Tibial nerve (tissue), 4 donors: Measurements from ENCODE around the gene AMACR. TPM values are rescaled to one million over a fixed set of nuclear protein-coding genes. Genes with fewer than 3 reads are reported as not detected.

ENCODE experiments used
- DNase-seq, 2 donors: peaks; one replicate each; pipeline ENCODE4 v3.0.0-alpha.2; 2019; ENCODE audit warnings: low spot score in 2 of 2
- H3K27ac ChIP-seq, 4 donors: fragments of 200-600 bp; sonication (generic) in 3 of 4; one replicate each; pipeline ENCODE4 v1.5.1; 2017 to 2019; ENCODE audit warnings: mild to moderate bottlenecking in 1 of 4
- H3K27me3 ChIP-seq, 2 donors: fragments of 200-600 bp; sonication (generic) in 1 of 2; one replicate each; pipeline versions ENCODE4 v1.5.1 to v1.6.0; 2017 to 2019
- H3K36me3 ChIP-seq, 3 donors: fragments of 200-600 bp; sonication (generic); one replicate each; pipeline ENCODE4 v1.5.1; 2018 to 2019
- H3K4me1 ChIP-seq, 4 donors: fragments of 200-600 bp; sonication (generic) in 3 of 4; one replicate each; pipeline ENCODE4 v1.5.1; 2017 to 2019
- H3K4me3 ChIP-seq, 4 donors: fragments of 200-600 bp; sonication (generic) in 3 of 4; one replicate each; pipeline ENCODE4 v1.5.1; 2017 to 2019; ENCODE audit warnings: mild to moderate bottlenecking in 1 of 4, moderate library complexity in 1 of 4
- H3K9me3 ChIP-seq, 4 donors: fragments of 200-600 bp; sonication (generic) in 3 of 4; one replicate each; pipeline ENCODE4 v1.5.1; 2017 to 2019
- EP300 ChIP-seq, 2 donors: sonication (generic); formaldehyde crosslinking; IDR thresholded peaks; one replicate each; pipeline ENCODE4 v1.6.1; 2017; ENCODE audit warnings: antibody characterized with exemption in 2 of 2, mild to moderate bottlenecking in 1 of 2
- POLR2A ChIP-seq, 2 donors: fragments of 450-650 bp; IDR thresholded peaks; one replicate each; pipeline ENCODE4 v1.6.1; 2017; ENCODE audit warnings: antibody characterized with exemption in 2 of 2, mild to moderate bottlenecking in 2 of 2, moderate library complexity in 2 of 2
- WGBS, 2 donors: methylation state at CpG; one replicate each; pipeline ENCODE4 v1.1.5; 2018; 5-methylcytosine and 5-hydroxymethylcytosine counted together
- small RNA-seq: library from RNA; depleted of rRNA; stranded (forward); fragments of <200 nt; gene quantifications from one replicate; pipeline ENCODE3, GENCODE V24; 2016
- total RNA-seq, 4 donors: library from RNA; depleted of rRNA; stranded (reverse); fragments of >200 nt; gene quantifications; one replicate each; pipeline ENCODE4 v1.1.0, GENCODE V29; 2016
- TF ChIP-seq, protein P1 (sequence below), 5 experiments: fragments of 200-600 bp in 3 of 5; fragments of 450-650 bp in 2 of 5; sonication (generic) in 3 of 5; IDR thresholded peaks; one replicate each; pipeline ENCODE4 v1.5.1; 2016 to 2019; ENCODE audit warnings: antibody characterized with exemption in 5 of 5, mild to moderate bottlenecking in 3 of 5, moderate library complexity in 2 of 5

Gene AMACR
- total RNA-seq, 4 donors from 2014 or later, result 3.7 to 10.7 (median 7.5) TPM

DNA sequence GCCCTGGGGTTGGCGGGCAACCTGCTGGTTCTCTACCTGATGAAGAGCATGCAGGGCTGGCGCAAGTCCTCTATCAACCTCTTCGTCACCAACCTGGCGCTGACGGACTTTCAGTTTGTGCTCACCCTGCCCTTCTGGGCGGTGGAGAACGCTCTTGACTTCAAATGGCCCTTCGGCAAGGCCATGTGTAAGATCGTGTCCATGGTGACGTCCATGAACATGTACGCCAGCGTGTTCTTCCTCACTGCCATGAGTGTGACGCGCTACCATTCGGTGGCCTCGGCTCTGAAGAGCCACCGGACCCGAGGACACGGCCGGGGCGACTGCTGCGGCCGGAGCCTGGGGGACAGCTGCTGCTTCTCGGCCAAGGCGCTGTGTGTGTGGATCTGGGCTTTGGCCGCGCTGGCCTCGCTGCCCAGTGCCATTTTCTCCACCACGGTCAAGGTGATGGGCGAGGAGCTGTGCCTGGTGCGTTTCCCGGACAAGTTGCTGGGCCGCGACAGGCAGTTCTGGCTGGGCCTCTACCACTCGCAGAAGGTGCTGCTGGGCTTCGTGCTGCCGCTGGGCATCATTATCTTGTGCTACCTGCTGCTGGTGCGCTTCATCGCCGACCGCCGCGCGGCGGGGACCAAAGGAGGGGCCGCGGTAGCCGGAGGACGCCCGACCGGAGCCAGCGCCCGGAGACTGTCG is 70.7 kb downstream of the AMACR start:
- Histone ChIP-seq H3K9me3 (no peaks in the 10 kb centered on the region), H3K4me1 (peaks cover 0 to 20% (median 4%) of the 10 kb centered on the region in 4 donors), H3K36me3 (no peaks in the 10 kb centered on the region), H3K4me3 (peak overlapping the region in 2 of 4 donors; percentile 12 to 37), H3K27me3 (peaks cover 0 to 69% of the 10 kb centered on the region in 2 donors), H3K27ac (no peak overlapping the region)
- TF ChIP-seq, protein P1, sequence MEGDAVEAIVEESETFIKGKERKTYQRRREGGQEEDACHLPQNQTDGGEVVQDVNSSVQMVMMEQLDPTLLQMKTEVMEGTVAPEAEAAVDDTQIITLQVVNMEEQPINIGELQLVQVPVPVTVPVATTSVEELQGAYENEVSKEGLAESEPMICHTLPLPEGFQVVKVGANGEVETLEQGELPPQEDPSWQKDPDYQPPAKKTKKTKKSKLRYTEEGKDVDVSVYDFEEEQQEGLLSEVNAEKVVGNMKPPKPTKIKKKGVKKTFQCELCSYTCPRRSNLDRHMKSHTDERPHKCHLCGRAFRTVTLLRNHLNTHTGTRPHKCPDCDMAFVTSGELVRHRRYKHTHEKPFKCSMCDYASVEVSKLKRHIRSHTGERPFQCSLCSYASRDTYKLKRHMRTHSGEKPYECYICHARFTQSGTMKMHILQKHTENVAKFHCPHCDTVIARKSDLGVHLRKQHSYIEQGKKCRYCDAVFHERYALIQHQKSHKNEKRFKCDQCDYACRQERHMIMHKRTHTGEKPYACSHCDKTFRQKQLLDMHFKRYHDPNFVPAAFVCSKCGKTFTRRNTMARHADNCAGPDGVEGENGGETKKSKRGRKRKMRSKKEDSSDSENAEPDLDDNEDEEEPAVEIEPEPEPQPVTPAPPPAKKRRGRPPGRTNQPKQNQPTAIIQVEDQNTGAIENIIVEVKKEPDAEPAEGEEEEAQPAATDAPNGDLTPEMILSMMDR (IDR thresholded peaks at IDR 0.05), result no peak
- no peak for TF ChIP-seq POLR2A (IDR thresholded peaks at IDR 0.05)
- TF ChIP-seq EP300 (IDR thresholded peaks at IDR 0.05), result no peak
- no peak for DNase-seq
- WGBS, 2 donors, result 39 to 41% methylated on average over 26 to 51 of the region's 54 CpGs

GRCh38 chr5:33936381-33937016 is 71.4 kb downstream of the AMACR start, which contains the start of gene RXFP3:
Gene RXFP3 (plus strand): TSS chr5:33936386. CDS start chr5:33936741, 355 bp downstream.
- H3K4me3 ChIP-seq, result peak within 1 kb of the TSS in 2 of 4 donors; percentile 12 to 37
- H3K27me3 ChIP-seq, result peaks cover 0 to 62% of the 10 kb centered on the region in 2 donors
- H3K9me3 ChIP-seq, result no peaks in the 10 kb centered on the region
- no peak for TF ChIP-seq EP300 (IDR thresholded peaks at IDR 0.05)
- TF ChIP-seq POLR2A (IDR thresholded peaks at IDR 0.05), result no peak
- TF ChIP-seq, protein P1 (IDR thresholded peaks at IDR 0.05), result no peak
- no peak for DNase-seq
- H3K36me3 ChIP-seq, result no peaks in the 10 kb centered on the region
- no peak within 1 kb of the TSS for H3K27ac ChIP-seq
- 6 to 10% methylated on average over 16 to 40 of the region's 45 CpGs for WGBS, 2 donors
- H3K4me1 ChIP-seq, result peaks cover 0 to 20% (median 4%) of the 10 kb centered on the region in 4 donors

Small RNA genes within 50 kb of the gene (small RNA-seq; reads per million reads assigned to genes)
- not detected for gene AC139783.1

Other genes with a start within 250 kb of the AMACR start
- 10 to 100 TPM in 2 of 4 donors, 1 to 10 TPM in 2; 7.1 to 10.4 (median 9.7) TPM for gene ADAMTS12, start 116.1 kb downstream of the AMACR start, total RNA-seq
- gene RXFP3, start 71.7 kb downstream of the AMACR start, total RNA-seq, result not detected
- not detected for gene SLC45A2, start 23.4 kb downstream of the AMACR start, total RNA-seq
- 1 to 10 TPM; 5.0 to 9.4 (median 7.0) TPM for gene C1QTNF3, start 35.2 kb upstream of the AMACR start, total RNA-seq